ENCODE data around the gene SH2D3C. TPM values are rescaled to one million over a fixed set of nuclear protein-coding genes. Genes with fewer than 3 reads are reported as not detected.

The SH2D3C gene
- total RNA-seq, 2 experiments from 2014 or later: 29.9 to 30.3 TPM

- ChIA-PET CTCF (interaction anchor here (0.7 to 4.1 kb wide), 7 partner anchors 18 to 211 kb away, joined by 3 to 25 read pairs (median 3); partner anchors contain the start of gene TOR2A), POLR2A (interaction anchor here (0.8 to 4.1 kb wide), 12 partner anchors 10 to 267 kb away, joined by 3 to 26 read pairs (median 4); partner anchors contain the start of gene TOR2A)
- TF ChIP-seq, protein P1, sequence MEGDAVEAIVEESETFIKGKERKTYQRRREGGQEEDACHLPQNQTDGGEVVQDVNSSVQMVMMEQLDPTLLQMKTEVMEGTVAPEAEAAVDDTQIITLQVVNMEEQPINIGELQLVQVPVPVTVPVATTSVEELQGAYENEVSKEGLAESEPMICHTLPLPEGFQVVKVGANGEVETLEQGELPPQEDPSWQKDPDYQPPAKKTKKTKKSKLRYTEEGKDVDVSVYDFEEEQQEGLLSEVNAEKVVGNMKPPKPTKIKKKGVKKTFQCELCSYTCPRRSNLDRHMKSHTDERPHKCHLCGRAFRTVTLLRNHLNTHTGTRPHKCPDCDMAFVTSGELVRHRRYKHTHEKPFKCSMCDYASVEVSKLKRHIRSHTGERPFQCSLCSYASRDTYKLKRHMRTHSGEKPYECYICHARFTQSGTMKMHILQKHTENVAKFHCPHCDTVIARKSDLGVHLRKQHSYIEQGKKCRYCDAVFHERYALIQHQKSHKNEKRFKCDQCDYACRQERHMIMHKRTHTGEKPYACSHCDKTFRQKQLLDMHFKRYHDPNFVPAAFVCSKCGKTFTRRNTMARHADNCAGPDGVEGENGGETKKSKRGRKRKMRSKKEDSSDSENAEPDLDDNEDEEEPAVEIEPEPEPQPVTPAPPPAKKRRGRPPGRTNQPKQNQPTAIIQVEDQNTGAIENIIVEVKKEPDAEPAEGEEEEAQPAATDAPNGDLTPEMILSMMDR (IDR thresholded peaks at IDR 0.05): no peak
- Mint-ChIP-seq H3K27ac (peak overlapping the region; percentile 93), H3K36me3 (ENCODE audit: low read depth) (no peaks in the 10 kb centered on the region), H3K9me3 (no peaks in the 10 kb centered on the region), H3K4me1 (ENCODE audit: low read depth) (peaks cover 34% of the 10 kb centered on the region), H3K4me3 (peak overlapping the region; percentile 89), H3K27me3 (no peaks in the 10 kb centered on the region)
- no peak for DNase-seq
- intact Hi-C loops (cut with micrococcal nuclease): no loop called here
- ATAC-seq: peak; percentile 8
These were observed 63.5 kb downstream of the SH2D3C start for GRCh38 chr9:127714951-127715469.

DNA sequence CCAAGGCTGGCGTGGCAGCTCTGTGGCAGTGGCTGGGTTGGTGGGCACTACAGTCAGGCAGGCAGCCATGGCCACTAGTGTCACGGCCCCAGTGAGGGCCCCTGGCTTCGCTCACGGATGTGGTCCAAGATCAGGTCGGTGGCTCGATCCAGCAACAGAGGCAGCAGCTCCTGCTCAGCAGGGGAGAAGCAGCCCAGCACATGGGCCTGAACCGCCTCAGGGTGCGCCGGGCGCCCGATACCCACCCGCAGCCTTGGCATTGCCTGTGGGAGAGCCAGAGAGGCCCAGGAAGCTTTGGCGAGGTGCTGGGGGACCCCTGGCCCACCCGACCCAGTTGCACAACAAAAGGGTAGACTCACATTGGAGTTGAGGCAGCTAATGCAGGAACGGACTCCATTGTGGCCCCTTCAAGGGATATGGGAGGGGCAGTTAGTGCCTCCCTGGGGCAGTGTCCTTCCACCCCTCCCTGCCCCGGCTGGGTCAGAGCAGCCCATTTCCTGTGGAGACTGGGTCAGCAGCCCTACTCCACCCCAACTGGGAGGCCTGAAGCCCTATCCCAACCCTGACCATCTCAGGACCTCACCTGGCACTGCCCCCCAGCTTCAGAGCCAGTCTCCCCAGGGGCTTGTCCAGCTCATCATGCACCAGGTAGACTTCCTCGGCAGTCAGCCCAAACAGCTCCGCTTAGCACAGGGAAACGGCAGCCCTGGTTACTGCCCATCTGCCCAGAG lies 64.3 kb downstream of the SH2D3C start:
- DNase-seq (no peak), ATAC-seq (no peak)
- TF ChIP-seq, protein P1 (IDR thresholded peaks at IDR 0.05): no peak
- no peaks in the 10 kb centered on the region for H3K36me3 Mint-ChIP-seq (ENCODE audit: low read depth)
- H3K4me3 Mint-ChIP-seq: peak overlapping the region; percentile 89
- intact Hi-C loops (cut with micrococcal nuclease): no loop called here
- peaks cover 27% of the 10 kb centered on the region for H3K4me1 Mint-ChIP-seq (ENCODE audit: low read depth)
- POLR2A ChIA-PET: interaction anchor here (3.1 to 4.1 kb wide), 2 partner anchors 10 to 21 kb away, joined by 13 to 26 read pairs; partner anchors contain the start of gene TOR2A
- no peaks in the 10 kb centered on the region for H3K27me3 Mint-ChIP-seq
- H3K27ac Mint-ChIP-seq: no peak overlapping the region
- no peaks in the 10 kb centered on the region for H3K9me3 Mint-ChIP-seq
- CTCF ChIA-PET: interaction anchor here (1.1 to 4.1 kb wide), 4 partner anchors 21 to 210 kb away, joined by 3 to 25 read pairs (median 3); partner anchors contain the start of gene TOR2A

- TF ChIP-seq, protein P1 (IDR thresholded peaks at IDR 0.05): no peak
- intact Hi-C loops (cut with micrococcal nuclease): no loop called here
- Mint-ChIP-seq H3K27me3 (no peaks in the 10 kb centered on the region), H3K27ac (no peak overlapping the region), H3K36me3 (ENCODE audit: low read depth) (peaks cover 2% of the 10 kb centered on the region), H3K4me1 (ENCODE audit: low read depth) (peaks cover 26% of the 10 kb centered on the region), H3K4me3 (no peak overlapping the region), H3K9me3 (peaks cover 2% of the 10 kb centered on the region)
- POLR2A ChIA-PET: interaction anchor here (1.3 to 4.1 kb wide), 2 partner anchors 8 to 22 kb away, joined by 5 to 26 read pairs; no protein-coding TSS in a partner anchor
- no peak for ATAC-seq
- no peak for DNase-seq
- CTCF ChIA-PET: interaction anchor here (1.7 kb wide), 1 partner anchor 157 kb away, joined by 3 read pairs; no protein-coding TSS in a partner anchor
These were observed 65.6 kb downstream of the SH2D3C start for GRCh38 chr9:127712867-127713266.

- no peak overlapping the region for H3K27ac Mint-ChIP-seq
- peaks cover 31% of the 10 kb centered on the region for H3K4me1 Mint-ChIP-seq (ENCODE audit: low read depth)
- ATAC-seq: no peak
- no peak for DNase-seq
- H3K9me3 Mint-ChIP-seq: peaks cover 2% of the 10 kb centered on the region
- no peaks in the 10 kb centered on the region for H3K27me3 Mint-ChIP-seq
- ChIA-PET CTCF (no interaction called here), POLR2A (interaction anchor here (0.8 to 4.1 kb wide), 5 partner anchors 8 to 263 kb away, joined by 3 to 26 read pairs (median 5); no protein-coding TSS in a partner anchor)
- intact Hi-C loops (cut with micrococcal nuclease): no loop called here
- TF ChIP-seq, protein P1 (IDR thresholded peaks at IDR 0.05): no peak
- peaks cover 2% of the 10 kb centered on the region for H3K36me3 Mint-ChIP-seq (ENCODE audit: low read depth)
- no peak overlapping the region for H3K4me3 Mint-ChIP-seq
These were observed 66.1 kb downstream of the SH2D3C start for GRCh38 chr9:127712371-127712770.
